ENCODE measurements around the gene ARRB2. TPM values are rescaled to one million over a fixed set of nuclear protein-coding genes. Genes with fewer than 3 reads are reported as not detected.

Gene ARRB2
- total and polyA plus RNA-seq, 2 experiments from 2014 or later: 37.3 to 45.0 TPM

- TF ChIP-seq, protein P1, sequence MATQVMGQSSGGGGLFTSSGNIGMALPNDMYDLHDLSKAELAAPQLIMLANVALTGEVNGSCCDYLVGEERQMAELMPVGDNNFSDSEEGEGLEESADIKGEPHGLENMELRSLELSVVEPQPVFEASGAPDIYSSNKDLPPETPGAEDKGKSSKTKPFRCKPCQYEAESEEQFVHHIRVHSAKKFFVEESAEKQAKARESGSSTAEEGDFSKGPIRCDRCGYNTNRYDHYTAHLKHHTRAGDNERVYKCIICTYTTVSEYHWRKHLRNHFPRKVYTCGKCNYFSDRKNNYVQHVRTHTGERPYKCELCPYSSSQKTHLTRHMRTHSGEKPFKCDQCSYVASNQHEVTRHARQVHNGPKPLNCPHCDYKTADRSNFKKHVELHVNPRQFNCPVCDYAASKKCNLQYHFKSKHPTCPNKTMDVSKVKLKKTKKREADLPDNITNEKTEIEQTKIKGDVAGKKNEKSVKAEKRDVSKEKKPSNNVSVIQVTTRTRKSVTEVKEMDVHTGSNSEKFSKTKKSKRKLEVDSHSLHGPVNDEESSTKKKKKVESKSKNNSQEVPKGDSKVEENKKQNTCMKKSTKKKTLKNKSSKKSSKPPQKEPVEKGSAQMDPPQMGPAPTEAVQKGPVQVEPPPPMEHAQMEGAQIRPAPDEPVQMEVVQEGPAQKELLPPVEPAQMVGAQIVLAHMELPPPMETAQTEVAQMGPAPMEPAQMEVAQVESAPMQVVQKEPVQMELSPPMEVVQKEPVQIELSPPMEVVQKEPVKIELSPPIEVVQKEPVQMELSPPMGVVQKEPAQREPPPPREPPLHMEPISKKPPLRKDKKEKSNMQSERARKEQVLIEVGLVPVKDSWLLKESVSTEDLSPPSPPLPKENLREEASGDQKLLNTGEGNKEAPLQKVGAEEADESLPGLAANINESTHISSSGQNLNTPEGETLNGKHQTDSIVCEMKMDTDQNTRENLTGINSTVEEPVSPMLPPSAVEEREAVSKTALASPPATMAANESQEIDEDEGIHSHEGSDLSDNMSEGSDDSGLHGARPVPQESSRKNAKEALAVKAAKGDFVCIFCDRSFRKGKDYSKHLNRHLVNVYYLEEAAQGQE (IDR thresholded peaks at IDR 0.05; ENCODE audit: unreplicated experiment): no peak
- no peak for TF ChIP-seq STAT1 (IDR thresholded peaks at IDR 0.05; ENCODE audit: unreplicated experiment)
- no peak for TF ChIP-seq POLR2AphosphoS5 (IDR thresholded peaks at IDR 0.05; ENCODE audit: low read depth)
- no peak for TF ChIP-seq ZNF331 (CRISPR knock-in tag; IDR thresholded peaks at IDR 0.05; ENCODE audit: low read depth)
- TF ChIP-seq ETS1 (IDR thresholded peaks at IDR 0.05): no peak
- no peak for TF ChIP-seq JUNB (IDR thresholded peaks at IDR 0.05; ENCODE audit: unreplicated experiment)
- TF ChIP-seq EZH2 (IDR thresholded peaks at IDR 0.05; ENCODE audit: low read depth, unreplicated experiment): no peak
- TF ChIP-seq CREB1 (CRISPR knock-in tag; IDR thresholded peaks at IDR 0.05; ENCODE audit: low read depth): no peak
- no peak for TF ChIP-seq EZH2phosphoT487 (IDR thresholded peaks at IDR 0.05; ENCODE audit: unreplicated experiment)
- TF ChIP-seq NANOG (IDR thresholded peaks at IDR 0.05; ENCODE audit: borderline replicate concordance): no peak
These were observed 8.7 kb downstream of the ARRB2 start (continued) for GRCh38 chr17:4719146-4719545.

GRCh38 chr17:4719684-4720221, 9.3 kb downstream of the ARRB2 start:
- H3K9me2 ChIP-seq (ENCODE audit: insufficient read depth): no peaks in the 10 kb centered on the region
- H2AFZ ChIP-seq: no peak overlapping the region
- Mint-ChIP-seq H3K27me3 (ENCODE audit: insufficient read depth, low read depth, poor library complexity) (peaks cover 18% of the 10 kb centered on the region), H3K4me3 (no peak overlapping the region), H3K4me1 (no peaks in the 10 kb centered on the region; the same call in 2 of the 3 replicates), H3K27ac (no peak overlapping the region), H3K9me3 (no peaks in the 10 kb centered on the region), H3K36me3 (ENCODE audit: low read depth) (peaks cover 37% of the 10 kb centered on the region)
- no peaks in the 10 kb centered on the region; the same call in 1 of the 2 replicates for H3K36me3 ChIP-seq (ENCODE audit: insufficient read depth)
- no peak overlapping the region for H3K4me2 ChIP-seq
- H3K27me3 ChIP-seq (ENCODE audit: insufficient read depth): no peaks in the 10 kb centered on the region
- no peak for TF ChIP-seq ZNF331 (CRISPR knock-in tag; IDR thresholded peaks at IDR 0.05; ENCODE audit: low read depth)
- TF ChIP-seq JUNB (IDR thresholded peaks at IDR 0.05; ENCODE audit: unreplicated experiment): no peak
- no peak for TF ChIP-seq POLR2AphosphoS5 (IDR thresholded peaks at IDR 0.05; ENCODE audit: low read depth)
- no peak for TF ChIP-seq STAT1 (IDR thresholded peaks at IDR 0.05; ENCODE audit: unreplicated experiment)
- TF ChIP-seq CREB1 (CRISPR knock-in tag; IDR thresholded peaks at IDR 0.05; ENCODE audit: low read depth): no peak
- no peak for TF ChIP-seq EZH2phosphoT487 (IDR thresholded peaks at IDR 0.05; ENCODE audit: unreplicated experiment)
- no peak for TF ChIP-seq ZNF114 (CRISPR knock-in tag; IDR thresholded peaks at IDR 0.05)
- TF ChIP-seq, protein P2, sequence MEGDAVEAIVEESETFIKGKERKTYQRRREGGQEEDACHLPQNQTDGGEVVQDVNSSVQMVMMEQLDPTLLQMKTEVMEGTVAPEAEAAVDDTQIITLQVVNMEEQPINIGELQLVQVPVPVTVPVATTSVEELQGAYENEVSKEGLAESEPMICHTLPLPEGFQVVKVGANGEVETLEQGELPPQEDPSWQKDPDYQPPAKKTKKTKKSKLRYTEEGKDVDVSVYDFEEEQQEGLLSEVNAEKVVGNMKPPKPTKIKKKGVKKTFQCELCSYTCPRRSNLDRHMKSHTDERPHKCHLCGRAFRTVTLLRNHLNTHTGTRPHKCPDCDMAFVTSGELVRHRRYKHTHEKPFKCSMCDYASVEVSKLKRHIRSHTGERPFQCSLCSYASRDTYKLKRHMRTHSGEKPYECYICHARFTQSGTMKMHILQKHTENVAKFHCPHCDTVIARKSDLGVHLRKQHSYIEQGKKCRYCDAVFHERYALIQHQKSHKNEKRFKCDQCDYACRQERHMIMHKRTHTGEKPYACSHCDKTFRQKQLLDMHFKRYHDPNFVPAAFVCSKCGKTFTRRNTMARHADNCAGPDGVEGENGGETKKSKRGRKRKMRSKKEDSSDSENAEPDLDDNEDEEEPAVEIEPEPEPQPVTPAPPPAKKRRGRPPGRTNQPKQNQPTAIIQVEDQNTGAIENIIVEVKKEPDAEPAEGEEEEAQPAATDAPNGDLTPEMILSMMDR (conservative IDR thresholded peaks at IDR 0.05; ENCODE audit: low read depth in 2 of 2): no peak
- TF ChIP-seq, protein P1 (IDR thresholded peaks at IDR 0.05; ENCODE audit: unreplicated experiment): no peak
- no peak for TF ChIP-seq NANOG (IDR thresholded peaks at IDR 0.05; ENCODE audit: borderline replicate concordance)
- no peak for TF ChIP-seq EZH2 (IDR thresholded peaks at IDR 0.05; ENCODE audit: low read depth, unreplicated experiment)
- H4K20me1 ChIP-seq (replicated peaks; ENCODE audit: insufficient read depth): no peaks in the 10 kb centered on the region; the same call in 1 of the 2 replicates
- H3K27ac ChIP-seq (ENCODE audit: low read depth): no peak overlapping the region
- no peaks in the 10 kb centered on the region for H3F3A ChIP-seq (replicated peaks; ENCODE audit: low read depth)
- no peak overlapping the region for H3K4me3 ChIP-seq
- no peak for DNase-seq (ENCODE audit: low spot score)
- ATAC-seq: no peak
- H3K79me2 ChIP-seq (replicated peaks; ENCODE audit: insufficient read depth): no peaks in the 10 kb centered on the region
- H3K4me1 ChIP-seq (ENCODE audit: insufficient read depth): no peaks in the 10 kb centered on the region
